ENCODE data around the gene ZNF628. TPM values are rescaled to one million over a fixed set of nuclear protein-coding genes. Genes with fewer than 3 reads are reported as not detected.

ZNF628 gene
- total and polyA plus RNA-seq, 2 donors (not counting 1 experiment from before 2014, with no cell fraction given) = 13.3 to 18.3 TPM

DNA sequence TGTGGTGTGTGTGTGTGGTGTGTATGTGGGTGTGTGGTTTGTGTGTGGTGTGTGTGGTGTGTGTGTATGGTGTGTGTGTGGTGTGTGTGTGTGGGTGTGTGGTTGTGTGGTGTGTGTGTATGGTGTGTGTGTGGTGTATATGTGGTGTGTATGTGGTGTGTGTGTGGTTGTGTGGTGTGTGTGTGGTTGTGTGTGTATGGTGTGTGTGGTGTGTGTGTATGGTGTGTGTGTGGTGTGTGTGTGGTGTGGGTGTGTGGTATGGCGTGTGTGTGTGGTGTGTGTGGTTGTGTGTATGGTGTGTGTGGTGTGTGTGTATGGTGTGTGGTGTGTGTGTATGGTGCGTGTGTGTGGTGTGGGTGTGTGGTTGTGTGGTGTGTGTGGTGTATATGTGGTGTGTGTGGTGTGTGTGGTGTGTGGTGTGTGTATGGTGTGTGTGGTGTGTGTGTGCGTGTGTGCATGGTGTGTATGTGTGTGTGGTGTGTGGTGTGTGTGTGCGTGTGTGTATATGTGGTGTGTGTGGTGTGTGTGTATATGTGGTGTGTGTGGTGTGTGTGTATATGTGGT is 42.0 kb upstream of the ZNF628 start:
- intact Hi-C loops (cut with micrococcal nuclease) = no loop called here
- POLR2A ChIA-PET = no interaction called here

DNA sequence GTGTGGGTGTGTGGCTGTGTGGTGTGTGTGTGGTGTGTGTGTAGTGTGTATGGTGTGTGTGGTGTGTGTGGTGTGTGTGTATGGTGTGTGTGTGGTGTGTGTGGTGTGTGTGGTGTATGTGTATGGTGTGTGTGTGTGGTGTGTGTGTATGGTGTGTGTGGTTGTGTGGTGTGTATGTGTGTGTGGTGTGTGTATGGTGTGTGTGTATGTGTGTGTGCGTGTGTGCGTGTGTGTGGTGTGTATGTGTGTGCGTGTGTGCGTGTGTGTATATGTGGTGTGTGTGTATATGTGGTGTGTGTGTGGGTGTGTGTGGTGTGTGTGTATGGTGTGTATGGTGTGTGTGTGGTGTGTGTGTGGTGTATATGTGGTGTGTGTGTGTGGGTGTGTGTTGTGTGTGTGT is 41.4 kb upstream of the ZNF628 start:
- Histone ChIP-seq H4K20me1 (ENCODE audit: control insufficient read depth, insufficient read depth, low read length, poor library complexity, severe bottlenecking) (no peaks in the 10 kb centered on the region), H3K27ac (ENCODE audit: low read length in 2 of 2) (no peak overlapping the region), H3K27me3 (replicated peaks in 1 of 4; ENCODE audit: control extremely low read depth in 1 of 4, control insufficient read depth in 3 of 4, insufficient read depth in 4 of 4, low read length in 3 of 4) (peaks cover 0 to 80% (median 46%) of the 10 kb centered on the region in 4 experiments), H3K36me3 (replicated peaks in 1 of 2; ENCODE audit: control extremely low read depth in 1 of 2, control insufficient read depth in 1 of 2, extremely low read depth in 1 of 2, insufficient read depth in 2 of 2, low read length in 1 of 2) (no peaks in the 10 kb centered on the region), H3K9me3 (ENCODE audit: control extremely low read depth in 1 of 3, control insufficient read depth in 2 of 3, insufficient read depth in 1 of 3, low read length in 2 of 3) (peaks cover 0 to 29% (median 0%) of the 10 kb centered on the region in 3 donors), H3K9ac (ENCODE audit: low read length) (no peak overlapping the region), H3K4me2 (replicated peaks; ENCODE audit: low read depth, low read length, poor library complexity, severe bottlenecking) (no peak overlapping the region), H2AFZ (ENCODE audit: insufficient read depth, low read depth, low read length, poor library complexity, severe bottlenecking) (no peak overlapping the region), H3K79me2 (ENCODE audit: control insufficient read depth, insufficient read depth, low read length) (no peaks in the 10 kb centered on the region), H3K4me3 (ENCODE audit: control extremely low read depth in 1 of 5, extremely low read depth in 1 of 5, insufficient read depth in 1 of 5, low read depth in 2 of 5, low read length in 4 of 5) (no peak overlapping the region), H3K4me1 (ENCODE audit: control insufficient read depth in 2 of 2, insufficient read depth in 2 of 2, low read length in 2 of 2) (peaks cover under 1 to 10% of the 10 kb centered on the region in 2 donors)
- TF ChIP-seq, protein P1, sequence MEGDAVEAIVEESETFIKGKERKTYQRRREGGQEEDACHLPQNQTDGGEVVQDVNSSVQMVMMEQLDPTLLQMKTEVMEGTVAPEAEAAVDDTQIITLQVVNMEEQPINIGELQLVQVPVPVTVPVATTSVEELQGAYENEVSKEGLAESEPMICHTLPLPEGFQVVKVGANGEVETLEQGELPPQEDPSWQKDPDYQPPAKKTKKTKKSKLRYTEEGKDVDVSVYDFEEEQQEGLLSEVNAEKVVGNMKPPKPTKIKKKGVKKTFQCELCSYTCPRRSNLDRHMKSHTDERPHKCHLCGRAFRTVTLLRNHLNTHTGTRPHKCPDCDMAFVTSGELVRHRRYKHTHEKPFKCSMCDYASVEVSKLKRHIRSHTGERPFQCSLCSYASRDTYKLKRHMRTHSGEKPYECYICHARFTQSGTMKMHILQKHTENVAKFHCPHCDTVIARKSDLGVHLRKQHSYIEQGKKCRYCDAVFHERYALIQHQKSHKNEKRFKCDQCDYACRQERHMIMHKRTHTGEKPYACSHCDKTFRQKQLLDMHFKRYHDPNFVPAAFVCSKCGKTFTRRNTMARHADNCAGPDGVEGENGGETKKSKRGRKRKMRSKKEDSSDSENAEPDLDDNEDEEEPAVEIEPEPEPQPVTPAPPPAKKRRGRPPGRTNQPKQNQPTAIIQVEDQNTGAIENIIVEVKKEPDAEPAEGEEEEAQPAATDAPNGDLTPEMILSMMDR (IDR thresholded peaks at IDR 0.05) = no peak
- no peak for TF ChIP-seq EZH2 (IDR thresholded peaks at IDR 0.05; ENCODE audit: borderline replicate concordance, insufficient read depth, low read depth, low read length, poor library complexity, severe bottlenecking)
- DNase-seq = no peak
- intact Hi-C loops (cut with micrococcal nuclease) = no loop called here
- CTCF ChIA-PET = no interaction called here
- H3K27ac Mint-ChIP-seq = no peak overlapping the region
- no peaks in the 10 kb centered on the region for H3K4me1 Mint-ChIP-seq
- H3K27me3 Mint-ChIP-seq = peaks cover 58% of the 10 kb centered on the region
- no peak overlapping the region for H3K4me3 Mint-ChIP-seq
- POLR2A ChIA-PET = interaction anchor here (0.7 kb wide), 1 partner anchor 207 kb away, joined by 3 read pairs; no protein-coding TSS in a partner anchor
- ATAC-seq (ENCODE audit: low read depth) = no peak
- WGBS (ENCODE audit: insufficient coverage) = 95% methylated on average over 4 of the region's 4 CpGs
- H3K9me3 Mint-ChIP-seq (ENCODE audit: insufficient read depth) = no peaks in the 10 kb centered on the region

More for the DNA sequence above, 42.0 kb upstream of the ZNF628 start:
- H4K20me1 ChIP-seq (ENCODE audit: control insufficient read depth, insufficient read depth, low read length, poor library complexity, severe bottlenecking) = no peaks in the 10 kb centered on the region
- ATAC-seq (ENCODE audit: low read depth) = no peak
- no peaks in the 10 kb centered on the region for H3K79me2 ChIP-seq (ENCODE audit: control insufficient read depth, insufficient read depth, low read length)
- H3K9me3 ChIP-seq (ENCODE audit: control extremely low read depth in 1 of 3, control insufficient read depth in 2 of 3, insufficient read depth in 1 of 3, low read length in 2 of 3) = peaks cover 0 to 28% (median 0%) of the 10 kb centered on the region in 3 donors
- H3K4me2 ChIP-seq (replicated peaks; ENCODE audit: low read depth, low read length, poor library complexity, severe bottlenecking) = no peak overlapping the region
- no peak overlapping the region for H3K4me3 Mint-ChIP-seq
- peaks cover 0 to 80% (median 43%) of the 10 kb centered on the region in 4 experiments for H3K27me3 ChIP-seq (replicated peaks in 1 of 4; ENCODE audit: control extremely low read depth in 1 of 4, control insufficient read depth in 3 of 4, insufficient read depth in 4 of 4, low read length in 3 of 4)
- H3K36me3 ChIP-seq (replicated peaks in 1 of 2; ENCODE audit: control extremely low read depth in 1 of 2, control insufficient read depth in 1 of 2, extremely low read depth in 1 of 2, insufficient read depth in 2 of 2, low read length in 1 of 2) = no peaks in the 10 kb centered on the region
- WGBS (ENCODE audit: insufficient coverage) = 98% methylated on average over 4 of the region's 4 CpGs
- CTCF ChIA-PET = no interaction called here
- no peak overlapping the region for H2AFZ ChIP-seq (ENCODE audit: insufficient read depth, low read depth, low read length, poor library complexity, severe bottlenecking)
- TF ChIP-seq, protein P1 (IDR thresholded peaks at IDR 0.05) = no peak
- no peak for TF ChIP-seq EZH2 (IDR thresholded peaks at IDR 0.05; ENCODE audit: borderline replicate concordance, insufficient read depth, low read depth, low read length, poor library complexity, severe bottlenecking)
- no peaks in the 10 kb centered on the region for H3K4me1 Mint-ChIP-seq
- no peak overlapping the region for H3K27ac Mint-ChIP-seq
- DNase-seq = no peak
- H3K9ac ChIP-seq (ENCODE audit: low read length) = no peak overlapping the region
- H3K9me3 Mint-ChIP-seq (ENCODE audit: insufficient read depth) = no peaks in the 10 kb centered on the region
- H3K27ac ChIP-seq (ENCODE audit: low read length in 2 of 2) = no peak overlapping the region
- H3K27me3 Mint-ChIP-seq = peaks cover 57% of the 10 kb centered on the region
- H3K4me3 ChIP-seq (ENCODE audit: control extremely low read depth in 1 of 5, extremely low read depth in 1 of 5, insufficient read depth in 1 of 5, low read depth in 2 of 5, low read length in 4 of 5) = no peak overlapping the region
- H3K4me1 ChIP-seq (ENCODE audit: control insufficient read depth in 2 of 2, insufficient read depth in 2 of 2, low read length in 2 of 2) = peaks cover 0 to 7% of the 10 kb centered on the region in 2 donors
